NCI-H128 (cell line): ENCODE measurements around the gene ZDHHC22.

Source experiments
- DNase-seq: peaks from one replicate; lab custom pipeline; 2025; ENCODE audit not compliant: unreplicated experiment; lab: John Stamatoyannopoulos, UW

ZDHHC22 gene

DNA sequence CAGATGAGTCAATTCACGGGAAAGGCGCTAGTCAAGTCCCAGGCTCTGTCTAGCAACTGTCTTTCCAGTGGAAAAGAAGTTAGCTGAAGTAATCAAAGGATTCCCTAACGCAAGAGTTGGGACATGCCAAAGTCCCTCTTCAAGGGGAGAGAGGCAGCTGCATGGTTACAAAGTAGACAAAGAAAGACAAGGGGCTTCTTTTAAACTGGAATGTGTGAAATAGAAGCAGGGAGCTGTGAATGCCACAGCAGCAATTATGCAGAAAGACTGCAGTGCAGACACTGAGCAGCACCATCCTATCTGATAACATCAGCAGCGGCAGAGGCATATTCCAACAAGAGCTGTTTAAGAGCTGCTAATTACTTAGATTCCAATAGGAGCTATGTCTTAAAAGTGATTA, 56.1 kb downstream of the ZDHHC22 start:
- DNase-seq: no peak

DNA sequence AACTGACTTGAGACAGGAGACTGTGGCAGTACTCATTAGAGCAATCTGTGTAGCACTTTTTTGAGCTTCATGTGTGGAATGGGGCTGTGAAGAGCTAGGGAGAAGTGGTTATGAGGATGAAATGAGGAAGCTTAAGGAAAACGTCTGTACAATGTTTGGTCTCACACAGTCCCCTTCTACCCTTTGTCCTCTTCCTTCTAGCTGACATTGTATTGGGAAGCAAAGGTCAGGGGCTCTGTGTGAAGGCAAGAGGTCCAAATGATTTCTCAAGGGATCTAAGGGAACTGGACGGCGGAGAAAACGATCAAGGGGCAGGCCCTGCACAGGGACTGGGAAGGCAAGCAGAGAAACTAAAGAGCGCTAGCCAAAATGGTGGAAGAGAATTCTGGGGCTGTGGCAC, 56.6 kb downstream of the ZDHHC22 start:
- DNase-seq: no peak

DNA sequence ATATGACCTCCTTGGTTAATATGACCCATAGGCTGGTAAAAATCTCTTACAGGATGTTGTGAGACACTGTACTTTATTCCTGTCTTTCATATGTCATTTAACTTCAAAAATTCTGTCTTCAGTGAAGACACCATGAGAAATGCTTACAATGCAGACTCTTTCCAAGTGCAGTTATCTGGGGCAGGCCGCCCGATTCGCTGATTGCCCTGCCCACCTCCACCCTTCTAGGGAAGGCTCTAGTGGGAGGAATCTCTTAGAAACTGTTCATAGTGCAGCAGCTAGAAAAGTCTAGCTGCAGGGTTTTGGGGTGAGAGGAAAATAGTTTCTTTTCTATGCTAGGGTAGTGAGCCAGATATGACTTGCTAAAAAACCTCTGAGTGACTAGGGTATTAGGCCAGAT, 58.5 kb downstream of the ZDHHC22 start:
- DNase-seq: no peak

DNA sequence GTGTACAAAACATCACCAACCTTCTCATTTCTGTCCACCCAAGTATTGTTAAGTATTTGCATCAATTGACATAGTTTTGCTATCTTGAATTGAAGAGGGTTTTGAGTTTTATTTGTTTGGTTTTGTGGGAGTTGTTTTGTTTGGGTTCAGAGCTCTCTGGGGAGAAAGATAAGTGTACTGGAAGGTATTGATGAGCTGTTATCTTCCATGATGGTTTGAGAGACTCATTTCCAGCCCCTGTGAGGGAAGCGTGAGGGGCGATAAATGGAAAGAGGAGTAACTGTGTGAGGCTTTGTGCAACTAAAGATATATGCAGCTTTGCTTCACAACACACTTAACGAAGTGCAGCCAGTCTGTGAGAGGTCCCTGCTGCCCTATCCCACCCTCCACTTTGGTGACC, 59.2 kb downstream of the ZDHHC22 start:
- no peak for DNase-seq
